GM12878 (cell line): Measurements from ENCODE around the gene PRM1.

Source experiments
- CHD2 ChIP-seq: IDR thresholded peaks from 2 replicates; pipeline ENCODE4 v1.6.1; 2011; ENCODE audit warnings: low read depth, low read length, improper control_type of control experiment, borderline replicate concordance
- CTCF ChIP-seq, 3 experiments: IDR thresholded peaks in 2 of 3; conservative IDR thresholded peaks in 1 of 3; 2 replicates each; pipeline ENCODE4 v1.5.1; 2011; ENCODE audit warnings: low read depth in 3 of 3, low read length in 3 of 3, mild to moderate bottlenecking in 3 of 3, control low read depth in 2 of 3, moderate library complexity in 2 of 3, inconsistent platforms in 1 of 3, mixed read lengths in 1 of 3; ENCODE audit not compliant: control insufficient read depth in 2 of 3, insufficient read depth in 1 of 3; ENCODE audit errors: extremely low read depth in 1 of 3
- DPF2 ChIP-seq: fragments of 450-650 bp; IDR thresholded peaks from 2 replicates; pipeline ENCODE4 v1.6.1; 2017; ENCODE audit warnings: mild to moderate bottlenecking
- EGR1 ChIP-seq, 2 experiments: IDR thresholded peaks; 1 replicate in 1 of 2; 2 replicates in 1 of 2; pipeline ENCODE4 v1.6.1; 2011 to 2012; ENCODE audit warnings: low read depth in 2 of 2, low read length in 2 of 2, borderline replicate concordance in 1 of 2, mild to moderate bottlenecking in 1 of 2, moderate library complexity in 1 of 2
- EP300 ChIP-seq, 2 experiments: fragments of 150-350 bp in 1 of 2; IDR thresholded peaks; 2 replicates each; pipeline ENCODE4 v1.6.1; 2011 to 2012; ENCODE audit warnings: low read depth in 2 of 2, low read length in 2 of 2, borderline replicate concordance in 1 of 2, improper control_type of control experiment in 1 of 2, inconsistent platforms in 1 of 2; ENCODE audit not compliant: control insufficient read depth in 1 of 2
- FOXM1 ChIP-seq: IDR thresholded peaks from 2 replicates; pipeline ENCODE4 v1.6.1; 2012; ENCODE audit warnings: low read depth, mild to moderate bottlenecking, inconsistent platforms, low read length, moderate library complexity
- JUND ChIP-seq: IDR thresholded peaks from 2 replicates; pipeline ENCODE4 v1.6.1; 2012; ENCODE audit warnings: low read depth, mild to moderate bottlenecking, low read length, improper control_type of control experiment, moderate library complexity
- MXI1 ChIP-seq: fragments of 150-350 bp; IDR thresholded peaks from 2 replicates; pipeline ENCODE4 v1.6.1; 2011; ENCODE audit warnings: low read depth, mild to moderate bottlenecking, inconsistent platforms, low read length, improper control_type of control experiment
- POLR2A ChIP-seq: IDR thresholded peaks from 2 replicates; pipeline ENCODE4 v1.6.1; 2011; ENCODE audit warnings: low read depth, mild to moderate bottlenecking, low read length
- ZNF217 ChIP-seq: fragments of 450-650 bp; IDR thresholded peaks from 2 replicates; pipeline ENCODE4 v1.6.1; 2017; ENCODE audit warnings: antibody characterized with exemption, mild to moderate bottlenecking
- ZNF24 ChIP-seq: fragments of 450-650 bp; IDR thresholded peaks from 2 replicates; pipeline ENCODE4 v1.6.1; 2017; ENCODE audit warnings: antibody characterized with exemption, mild to moderate bottlenecking
- TF ChIP-seq, protein P1 (sequence below): fragments of 450-650 bp; IDR thresholded peaks from 2 replicates; pipeline ENCODE4 v1.6.1; 2016; ENCODE audit warnings: mild to moderate bottlenecking, moderate library complexity, borderline replicate concordance

DNA sequence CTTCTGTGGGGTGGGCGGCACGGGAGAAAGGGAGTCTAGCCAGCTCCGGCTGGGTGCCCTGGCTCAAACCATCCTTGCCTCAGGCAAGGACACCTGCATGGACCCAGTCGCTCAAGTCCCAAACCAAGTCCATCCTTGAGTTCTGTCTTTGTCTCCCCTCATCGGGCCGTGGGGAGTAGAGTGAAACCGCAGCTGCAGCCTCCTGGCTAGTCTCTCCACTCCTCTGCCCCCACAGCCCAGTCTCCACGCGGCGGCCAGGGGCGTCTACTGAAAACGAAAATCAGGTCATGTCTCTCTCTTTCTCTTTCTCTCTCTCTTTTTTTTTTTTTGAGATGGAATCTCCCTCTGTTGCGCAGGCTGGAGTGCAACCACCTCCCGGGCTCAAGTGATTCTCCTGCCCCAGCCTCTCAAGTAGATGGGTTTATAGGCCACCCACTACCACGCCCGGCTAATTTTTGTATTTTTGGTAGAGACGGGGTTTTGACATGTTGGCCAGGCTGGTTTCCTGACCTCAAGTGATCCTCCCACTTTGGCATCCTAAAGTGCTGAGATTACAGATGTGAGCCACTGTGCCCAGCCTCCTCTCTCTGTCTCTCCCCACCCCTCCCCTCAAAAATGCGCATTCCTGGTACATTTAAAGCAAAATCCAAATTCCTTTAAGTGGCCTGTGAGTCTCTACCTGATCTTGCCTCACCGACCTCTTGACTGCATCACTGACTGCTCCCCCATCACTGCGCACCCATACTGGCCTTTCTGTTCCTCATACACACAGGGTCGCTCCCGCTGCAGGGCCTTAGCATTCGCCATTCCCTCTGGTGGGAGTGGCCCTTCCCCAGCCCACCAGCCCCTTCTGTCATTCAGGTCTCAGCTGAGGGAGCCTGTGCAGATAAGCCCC, 46.4 kb upstream of the PRM1 start:
- TF ChIP-seq CTCF (IDR thresholded peaks at IDR 0.05 in 2 of 3, conservative IDR thresholded peaks at IDR 0.05 in 1 of 3; ENCODE audit: control insufficient read depth in 2 of 3, extremely low read depth in 1 of 3, insufficient read depth in 1 of 3, low read depth in 3 of 3, low read length in 3 of 3) (no peak), EGR1 (IDR thresholded peaks at IDR 0.05; ENCODE audit: borderline replicate concordance in 1 of 2, low read depth in 2 of 2, low read length in 2 of 2) (peak in 1 of 2 experiments; percentile 45; a peak in 2 of 3 replicates), JUND (no peak), MXI1 (peak; percentile 53; the same call in 1 of the 2 replicates), DPF2 (peak; percentile 48), ZNF24 (no peak), CHD2 (0 out of 2 replicates have a peak, but pooled peaks have one; percentile 17), ZNF217 (peak; percentile 74), POLR2A (peak; percentile 22), EP300 (IDR thresholded peaks at IDR 0.05; ENCODE audit: borderline replicate concordance in 1 of 2, control insufficient read depth in 1 of 2, low read depth in 2 of 2, low read length in 2 of 2) (peak; percentile 30 to 44; a peak in 2 of 4 replicates), FOXM1 (peak; percentile 53; the same call in 1 of the 2 replicates)
- TF ChIP-seq, protein P1, sequence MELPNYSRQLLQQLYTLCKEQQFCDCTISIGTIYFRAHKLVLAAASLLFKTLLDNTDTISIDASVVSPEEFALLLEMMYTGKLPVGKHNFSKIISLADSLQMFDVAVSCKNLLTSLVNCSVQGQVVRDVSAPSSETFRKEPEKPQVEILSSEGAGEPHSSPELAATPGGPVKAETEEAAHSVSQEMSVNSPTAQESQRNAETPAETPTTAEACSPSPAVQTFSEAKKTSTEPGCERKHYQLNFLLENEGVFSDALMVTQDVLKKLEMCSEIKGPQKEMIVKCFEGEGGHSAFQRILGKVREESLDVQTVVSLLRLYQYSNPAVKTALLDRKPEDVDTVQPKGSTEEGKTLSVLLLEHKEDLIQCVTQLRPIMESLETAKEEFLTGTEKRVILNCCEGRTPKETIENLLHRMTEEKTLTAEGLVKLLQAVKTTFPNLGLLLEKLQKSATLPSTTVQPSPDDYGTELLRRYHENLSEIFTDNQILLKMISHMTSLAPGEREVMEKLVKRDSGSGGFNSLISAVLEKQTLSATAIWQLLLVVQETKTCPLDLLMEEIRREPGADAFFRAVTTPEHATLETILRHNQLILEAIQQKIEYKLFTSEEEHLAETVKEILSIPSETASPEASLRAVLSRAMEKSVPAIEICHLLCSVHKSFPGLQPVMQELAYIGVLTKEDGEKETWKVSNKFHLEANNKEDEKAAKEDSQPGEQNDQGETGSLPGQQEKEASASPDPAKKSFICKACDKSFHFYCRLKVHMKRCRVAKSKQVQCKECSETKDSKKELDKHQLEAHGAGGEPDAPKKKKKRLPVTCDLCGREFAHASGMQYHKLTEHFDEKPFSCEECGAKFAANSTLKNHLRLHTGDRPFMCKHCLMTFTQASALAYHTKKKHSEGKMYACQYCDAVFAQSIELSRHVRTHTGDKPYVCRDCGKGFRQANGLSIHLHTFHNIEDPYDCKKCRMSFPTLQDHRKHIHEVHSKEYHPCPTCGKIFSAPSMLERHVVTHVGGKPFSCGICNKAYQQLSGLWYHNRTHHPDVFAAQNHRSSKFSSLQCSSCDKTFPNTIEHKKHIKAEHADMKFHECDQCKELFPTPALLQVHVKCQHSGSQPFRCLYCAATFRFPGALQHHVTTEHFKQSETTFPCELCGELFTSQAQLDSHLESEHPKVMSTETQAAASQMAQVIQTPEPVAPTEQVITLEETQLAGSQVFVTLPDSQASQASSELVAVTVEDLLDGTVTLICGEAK = no peak
